MCF 10A (cell line): ENCODE measurements around the gene TMEM9. TPM values are rescaled to one million over a fixed set of nuclear protein-coding genes. Genes with fewer than 3 reads are reported as not detected.

Experiments
- BruUV-seq: library from RNA; stranded (reverse); fragments of 400-500 nt; replicated peaks from 2 replicates; lab custom pipeline; 2021; lab: Mats Ljungman, UMichigan
- CTCF ChIA-PET: fragments of 300-600 bp; sonication (Branson Sonifier 250); formaldehyde crosslinking; extraction: SDS; loops from one replicate; lab custom pipeline; 2021; ENCODE audit warnings: antibody characterized with exemption, inconsistent platforms; lab: Yijun Ruan, JAX
- POLR2A ChIA-PET: fragments of 300-600, 350-650 bp; sonication (Branson Sonifier 250); formaldehyde crosslinking; extraction: SDS; loops from one replicate; lab custom pipeline; 2020; ENCODE audit warnings: antibody characterized with exemption, inconsistent platforms; lab: Yijun Ruan, JAX
- DNase-seq: peaks from one replicate; pipeline ENCODE4 v3.0.0-alpha.2; 2018; ENCODE audit not compliant: unreplicated experiment
- H3K27ac Mint-ChIP-seq: one replicate; pipeline ENCODE4 v1.8.0; 2022; ENCODE audit warnings: mild to moderate bottlenecking, low read depth, mixed read lengths; ENCODE audit not compliant: unreplicated experiment
- H3K27me3 Mint-ChIP-seq: one replicate; pipeline ENCODE4 v1.8.0; 2022; ENCODE audit warnings: mixed read lengths; ENCODE audit not compliant: insufficient read depth, unreplicated experiment
- H3K36me3 Mint-ChIP-seq: one replicate; pipeline ENCODE4 v1.8.0; 2022; ENCODE audit warnings: mild to moderate bottlenecking, moderate library complexity, mixed read lengths; ENCODE audit not compliant: insufficient read depth, unreplicated experiment
- H3K4me1 Mint-ChIP-seq: one replicate; pipeline ENCODE4 v1.8.0; 2022; ENCODE audit warnings: mixed read lengths; ENCODE audit not compliant: insufficient read depth, unreplicated experiment
- H3K4me3 Mint-ChIP-seq: one replicate; pipeline ENCODE4 v1.8.0; 2022; ENCODE audit warnings: mild to moderate bottlenecking, moderate library complexity, mixed read lengths; ENCODE audit not compliant: unreplicated experiment
- H3K9me3 Mint-ChIP-seq: one replicate; pipeline ENCODE4 v1.8.0; 2022; ENCODE audit warnings: mixed read lengths; ENCODE audit not compliant: unreplicated experiment
- CTCF ChIP-seq: fragments of 200-600 bp; IDR thresholded peaks from one replicate; pipeline ENCODE4 v1.8.0; 2022; ENCODE audit warnings: antibody characterized with exemption, mild to moderate bottlenecking; ENCODE audit not compliant: unreplicated experiment
- intact Hi-C: fragments of 100-400 bp; cut with micrococcal nuclease; formaldehyde crosslinking; loops from 2 replicates; pipeline ENCODE4 v1.14.1; 2022
- total RNA-seq: library from RNA; stranded (reverse); gene quantifications from 2 replicates; pipeline ENCODE4 v1.2.3, GENCODE V29; 2022

Gene TMEM9
- total RNA-seq, 1 experiment from 2014 or later, result 67.2 TPM

- Mint-ChIP-seq H3K4me1 (no peaks in the 10 kb centered on the region), H3K36me3 (no peaks in the 10 kb centered on the region), H3K9me3 (no peaks in the 10 kb centered on the region), H3K27me3 (no peaks in the 10 kb centered on the region), H3K27ac (no peak overlapping the region), H3K4me3 (no peak overlapping the region)
- TF ChIP-seq CTCF, result no peak
- no TSS peak for BruUV-seq
- POLR2A ChIA-PET, result no interaction called here
- CTCF ChIA-PET, result interaction anchor here (1.0 to 1.8 kb wide), 3 partner anchors 20 to 133 kb away, joined by 3 to 8 read pairs (median 3); no protein-coding TSS in a partner anchor
- DNase-seq, result no peak
- intact Hi-C loops, result no loop called here
Observed at GRCh38 chr1:201105688-201106087, 48.6 kb downstream of the TMEM9 start.

- BruUV-seq, result no TSS peak
- no peak for DNase-seq
- TF ChIP-seq CTCF, result no peak
- no peak overlapping the region for H3K4me3 Mint-ChIP-seq
- no peaks in the 10 kb centered on the region for H3K27me3 Mint-ChIP-seq
- POLR2A ChIA-PET, result no interaction called here
- H3K9me3 Mint-ChIP-seq, result no peaks in the 10 kb centered on the region
- CTCF ChIA-PET, result interaction anchor here (0.8 to 3.9 kb wide), 3 partner anchors 10 to 131 kb away, joined by 3 to 18 read pairs (median 4); no protein-coding TSS in a partner anchor
- H3K36me3 Mint-ChIP-seq, result no peaks in the 10 kb centered on the region
- H3K27ac Mint-ChIP-seq, result no peak overlapping the region
- H3K4me1 Mint-ChIP-seq, result no peaks in the 10 kb centered on the region
- intact Hi-C loops, result no loop called here
Observed at GRCh38 chr1:201104141-201104540, 50.1 kb downstream of the TMEM9 start.

GRCh38 chr1:201103666-201104065 lies 50.6 kb downstream of the TMEM9 start:
- Mint-ChIP-seq H3K4me1 (no peaks in the 10 kb centered on the region), H3K27ac (no peak overlapping the region), H3K9me3 (no peaks in the 10 kb centered on the region), H3K36me3 (no peaks in the 10 kb centered on the region), H3K27me3 (no peaks in the 10 kb centered on the region), H3K4me3 (no peak overlapping the region)
- TF ChIP-seq CTCF, result no peak
- POLR2A ChIA-PET, result no interaction called here
- CTCF ChIA-PET, result interaction anchor here (0.5 to 3.9 kb wide), 6 partner anchors 11 to 559 kb away, joined by 3 to 18 read pairs (median 3); no protein-coding TSS in a partner anchor
- DNase-seq, result no peak
- BruUV-seq, result no TSS peak
- intact Hi-C loops, result no loop called here

GRCh38 chr1:201100169-201100930 lies 53.9 kb downstream of the TMEM9 start:
- Mint-ChIP-seq H3K4me1 (no peaks in the 10 kb centered on the region), H3K27ac (no peak overlapping the region), H3K4me3 (no peak overlapping the region), H3K9me3 (no peaks in the 10 kb centered on the region), H3K27me3 (peaks cover 20% of the 10 kb centered on the region), H3K36me3 (peaks cover 4% of the 10 kb centered on the region)
- TF ChIP-seq CTCF, result no peak
- BruUV-seq, result no TSS peak
- no peak for DNase-seq
- intact Hi-C loops, result no loop called here
- POLR2A ChIA-PET, result no interaction called here
- CTCF ChIA-PET, result interaction anchor here (0.6 to 4.6 kb wide), 5 partner anchors 7 to 125 kb away, joined by 3 to 39 read pairs (median 3); no protein-coding TSS in a partner anchor
